ENCODE measurements around the gene ACSS2.

- TF ChIP-seq TEAD4 (IDR thresholded peaks at IDR 0.05; ENCODE audit: low read depth, low read length), result no peak
- no peak for TF ChIP-seq CTCF (IDR thresholded peaks at IDR 0.05; ENCODE audit: control extremely low read depth in 1 of 3, insufficient read depth in 1 of 3, low read depth in 1 of 3, low read length in 3 of 3)
Measured at GRCh38 chr20:34887023-34887422, 10.6 kb downstream of the ACSS2 start.
